Neural progenitor cell (in vitro differentiated cells): Measurements from ENCODE around the gene NEDD4. TPM values are rescaled to one million over a fixed set of nuclear protein-coding genes. Genes with fewer than 3 reads are reported as not detected.

Experiments used
- DNase-seq: peaks from one replicate; pipeline ENCODE4 v3.0.0-alpha.2; 2016; ENCODE audit warnings: low spot score
- H2AFZ ChIP-seq: fragments of 200-600 bp; sonication (generic); replicated peaks from 2 replicates; pipeline ENCODE4 v1.6.1; 2016; ENCODE audit warnings: antibody characterized with exemption
- H3F3A ChIP-seq: fragments of 200-600 bp; sonication (generic); 2 replicates; pipeline ENCODE4 v1.6.1; 2016; ENCODE audit warnings: antibody characterized with exemption, low read depth
- H3K27ac ChIP-seq: fragments of 200-600 bp; sonication (generic); 2 replicates; pipeline ENCODE4 v1.5.1; 2016; ENCODE audit warnings: mild to moderate bottlenecking
- H3K27me3 ChIP-seq: fragments of 200-600 bp; sonication (generic); 2 replicates; pipeline ENCODE4 v1.6.1; 2016; ENCODE audit warnings: mild to moderate bottlenecking, moderate library complexity
- H3K36me3 ChIP-seq: fragments of 200-600 bp; sonication (generic); 2 replicates; pipeline ENCODE4 v1.5.1; 2016
- H3K4me1 ChIP-seq: fragments of 200-600 bp; sonication (generic); 2 replicates; pipeline ENCODE4 v1.6.1; 2016; ENCODE audit warnings: mixed run types
- H3K4me2 ChIP-seq: fragments of 200-600 bp; sonication (generic); 2 replicates; pipeline ENCODE4 v1.6.1; 2016
- H3K4me3 ChIP-seq: fragments of 200-600 bp; sonication (generic); 2 replicates; pipeline ENCODE4 v1.5.1; 2016
- H3K79me2 ChIP-seq: fragments of 200-600 bp; sonication (generic); 2 replicates; pipeline ENCODE4 v1.6.1; 2016; ENCODE audit warnings: low read depth
- H3K9ac ChIP-seq: fragments of 200-600 bp; sonication (generic); 2 replicates; pipeline ENCODE4 v1.6.1; 2016
- H3K9me3 ChIP-seq: fragments of 200-600 bp; sonication (generic); 2 replicates; pipeline ENCODE4 v1.5.1; 2016; ENCODE audit warnings: low read depth
- H4K20me1 ChIP-seq: fragments of 200-600 bp; sonication (generic); 2 replicates; pipeline ENCODE4 v1.6.1; 2016; ENCODE audit warnings: low read depth
- H3K27ac Mint-ChIP-seq: 3 replicates; pipeline ENCODE4 v1.8.0; 2021; ENCODE audit warnings: mixed read lengths
- H3K27me3 Mint-ChIP-seq: 2 replicates; pipeline ENCODE4 v1.8.0; 2022; ENCODE audit warnings: low read depth, mild to moderate bottlenecking, inconsistent platforms, moderate library complexity, mixed read lengths; ENCODE audit not compliant: insufficient read depth
- H3K36me3 Mint-ChIP-seq: 3 replicates; pipeline ENCODE4 v1.8.0; 2021; ENCODE audit warnings: mixed read lengths
- H3K4me1 Mint-ChIP-seq: 3 replicates; pipeline ENCODE4 v1.8.0; 2021; ENCODE audit warnings: mixed read lengths
- H3K4me3 Mint-ChIP-seq: 3 replicates; pipeline ENCODE4 v1.8.0; 2021; ENCODE audit warnings: mild to moderate bottlenecking, moderate library complexity, mixed read lengths
- H3K9me3 Mint-ChIP-seq: 3 replicates; pipeline ENCODE4 v1.8.0; 2020; ENCODE audit warnings: mixed read lengths
- EZH2 ChIP-seq: fragments of 200-600 bp; sonication (generic); IDR thresholded peaks from 2 replicates; pipeline ENCODE4 v1.6.1; 2017; ENCODE audit warnings: antibody characterized with exemption, mild to moderate bottlenecking, moderate library complexity
- EZH2phosphoT487 ChIP-seq: fragments of 200-600 bp; sonication (generic); IDR thresholded peaks from 2 replicates; pipeline ENCODE4 v1.6.1; 2017; ENCODE audit warnings: antibody characterized with exemption
- total RNA-seq: library from RNA; depleted of rRNA; stranded (reverse); fragments of >200 nt; gene quantifications from 2 replicates; pipeline ENCODE4 v1.2.3, GENCODE V29; 2015; ENCODE audit warnings: low replicate concordance
- TF ChIP-seq, protein P1 (sequence below): fragments of 200-600 bp; sonication (generic); IDR thresholded peaks from 2 replicates; pipeline ENCODE4 v1.5.1; 2017; ENCODE audit warnings: antibody characterized with exemption, mild to moderate bottlenecking

Gene NEDD4
- total RNA-seq, 1 donor from 2014 or later: 36.7 TPM

GRCh38 chr15:55802600-55803376 lies 190.6 kb downstream of the NEDD4 start:
- DNase-seq: peak; percentile 30
- Mint-ChIP-seq H3K36me3 (no peaks in the 10 kb centered on the region), H3K4me3 (no peak overlapping the region), H3K9me3 (peaks cover 6% of the 10 kb centered on the region), H3K27me3 (no peaks in the 10 kb centered on the region), H3K4me1 (peaks cover 40% of the 10 kb centered on the region), H3K27ac (peak overlapping the region; percentile 76)
- Histone ChIP-seq H3K4me3 (no peak overlapping the region), H3K4me1 (peaks cover 30% of the 10 kb centered on the region), H3K9ac (no peak overlapping the region), H3K79me2 (no peaks in the 10 kb centered on the region), H4K20me1 (no peaks in the 10 kb centered on the region), H2AFZ (peak overlapping the region; percentile 93), H3K27ac (no peak overlapping the region), H3K36me3 (no peaks in the 10 kb centered on the region), H3F3A (peaks cover 12% of the 10 kb centered on the region), H3K9me3 (no peaks in the 10 kb centered on the region), H3K4me2 (peak overlapping the region; percentile 1), H3K27me3 (no peaks in the 10 kb centered on the region)
- TF ChIP-seq, protein P1, sequence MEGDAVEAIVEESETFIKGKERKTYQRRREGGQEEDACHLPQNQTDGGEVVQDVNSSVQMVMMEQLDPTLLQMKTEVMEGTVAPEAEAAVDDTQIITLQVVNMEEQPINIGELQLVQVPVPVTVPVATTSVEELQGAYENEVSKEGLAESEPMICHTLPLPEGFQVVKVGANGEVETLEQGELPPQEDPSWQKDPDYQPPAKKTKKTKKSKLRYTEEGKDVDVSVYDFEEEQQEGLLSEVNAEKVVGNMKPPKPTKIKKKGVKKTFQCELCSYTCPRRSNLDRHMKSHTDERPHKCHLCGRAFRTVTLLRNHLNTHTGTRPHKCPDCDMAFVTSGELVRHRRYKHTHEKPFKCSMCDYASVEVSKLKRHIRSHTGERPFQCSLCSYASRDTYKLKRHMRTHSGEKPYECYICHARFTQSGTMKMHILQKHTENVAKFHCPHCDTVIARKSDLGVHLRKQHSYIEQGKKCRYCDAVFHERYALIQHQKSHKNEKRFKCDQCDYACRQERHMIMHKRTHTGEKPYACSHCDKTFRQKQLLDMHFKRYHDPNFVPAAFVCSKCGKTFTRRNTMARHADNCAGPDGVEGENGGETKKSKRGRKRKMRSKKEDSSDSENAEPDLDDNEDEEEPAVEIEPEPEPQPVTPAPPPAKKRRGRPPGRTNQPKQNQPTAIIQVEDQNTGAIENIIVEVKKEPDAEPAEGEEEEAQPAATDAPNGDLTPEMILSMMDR: peak; percentile 27
- TF ChIP-seq EZH2: no peak

- Mint-ChIP-seq H3K27ac (peak overlapping the region; percentile 98), H3K4me3 (no peak overlapping the region), H3K4me1 (peaks cover 47% of the 10 kb centered on the region), H3K36me3 (peaks cover 7% of the 10 kb centered on the region), H3K9me3 (peaks cover 11% of the 10 kb centered on the region), H3K27me3 (peaks cover 5% of the 10 kb centered on the region)
- no peak overlapping the region for H3K9ac ChIP-seq
- H3F3A ChIP-seq: peaks cover 12% of the 10 kb centered on the region
- no peak for DNase-seq
- H3K27me3 ChIP-seq: no peaks in the 10 kb centered on the region
- no peaks in the 10 kb centered on the region for H3K9me3 ChIP-seq
- no peak overlapping the region for H3K4me3 ChIP-seq
- H3K79me2 ChIP-seq: no peaks in the 10 kb centered on the region
- peaks cover 30% of the 10 kb centered on the region for H3K4me1 ChIP-seq
- no peak overlapping the region for H3K27ac ChIP-seq
- no peaks in the 10 kb centered on the region for H4K20me1 ChIP-seq
- peak overlapping the region; percentile 100 for H2AFZ ChIP-seq
- no peaks in the 10 kb centered on the region for H3K36me3 ChIP-seq
- no peak for TF ChIP-seq EZH2
- TF ChIP-seq, protein P1: no peak
- TF ChIP-seq EZH2phosphoT487: no peak
- no peak overlapping the region for H3K4me2 ChIP-seq
Measured at GRCh38 chr15:55800216-55800615, 193.2 kb downstream of the NEDD4 start.

DNA sequence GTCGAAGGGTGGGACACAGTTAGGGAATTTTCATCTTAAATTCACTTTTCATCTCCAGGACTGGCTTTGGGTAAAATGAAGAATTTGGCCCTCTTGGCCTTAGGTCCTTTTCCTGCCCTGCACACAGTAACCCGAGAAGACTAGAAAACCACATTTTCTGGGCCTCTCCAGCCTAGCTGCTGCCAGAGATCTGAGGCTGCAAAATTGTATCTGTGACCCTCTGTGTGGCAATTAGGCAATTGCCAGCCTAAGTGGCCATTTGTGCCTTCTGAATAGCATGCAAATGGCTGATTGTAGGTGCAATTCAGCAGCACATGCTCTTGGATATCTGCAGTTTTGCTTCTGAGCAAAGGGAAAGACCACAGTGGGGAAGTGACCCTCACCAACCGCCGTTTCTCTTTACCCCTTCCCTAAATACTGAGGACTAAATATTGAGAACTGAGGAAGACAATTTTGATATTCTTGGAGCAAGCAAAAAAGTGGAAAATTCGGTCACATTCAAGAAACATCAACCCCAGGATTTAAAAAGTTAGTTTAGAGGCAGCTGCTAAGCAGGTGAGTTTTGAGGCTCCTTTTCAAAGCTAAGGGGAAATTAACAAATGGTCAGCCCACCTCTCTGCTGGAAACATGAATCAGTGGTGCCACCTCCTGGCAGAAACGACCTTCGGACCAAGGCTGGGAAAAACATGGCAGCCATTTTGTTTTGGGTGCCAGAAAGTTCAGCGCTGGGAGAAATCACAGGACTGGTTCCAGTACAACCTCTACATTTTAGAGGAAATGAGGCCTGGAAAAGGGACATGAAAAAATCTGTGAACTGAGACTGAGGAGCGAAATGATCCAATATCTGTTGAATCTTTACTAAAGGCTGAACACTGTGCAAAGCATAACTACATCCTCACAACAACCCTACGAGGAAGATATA lies 193.9 kb downstream of the NEDD4 start:
- Mint-ChIP-seq H3K27me3 (peaks cover 9% of the 10 kb centered on the region), H3K27ac (peak overlapping the region; percentile 98), H3K36me3 (peaks cover 12% of the 10 kb centered on the region), H3K4me3 (peak overlapping the region; percentile 48), H3K9me3 (peaks cover 16% of the 10 kb centered on the region), H3K4me1 (peaks cover 47% of the 10 kb centered on the region)
- Histone ChIP-seq H3K4me1 (peaks cover 30% of the 10 kb centered on the region), H3K79me2 (no peaks in the 10 kb centered on the region), H3K36me3 (no peaks in the 10 kb centered on the region), H3K4me2 (peak overlapping the region; percentile 33), H3K4me3 (no peak overlapping the region), H3F3A (peaks cover 12% of the 10 kb centered on the region), H2AFZ (peak overlapping the region; percentile 100), H3K9ac (no peak overlapping the region), H4K20me1 (no peaks in the 10 kb centered on the region), H3K27me3 (no peaks in the 10 kb centered on the region), H3K27ac (no peak overlapping the region), H3K9me3 (peaks cover 4% of the 10 kb centered on the region)
- peak; percentile 80 for DNase-seq
- TF ChIP-seq, protein P1: peak; percentile 93
- TF ChIP-seq EZH2: no peak
- TF ChIP-seq EZH2phosphoT487: no peak
